GM18526 (cell line): ENCODE measurements around the gene PAPPA2.

ENCODE experiments used
- POLR2A ChIP-seq: IDR thresholded peaks from 3 replicates; pipeline ENCODE4 v1.6.1; 2011; ENCODE audit not compliant: insufficient read length; ENCODE audit errors: extremely low read depth

Gene PAPPA2

GRCh38 chr1:176462674-176463378 is at the start of gene PAPPA2:
TSS of gene PAPPA2 (plus strand) at chr1:176463175. CDS start at chr1:176556323, 93,148 bp downstream.
- no peak for TF ChIP-seq POLR2A

GRCh38 chr1:176416777-176417176 is 46.2 kb upstream of the PAPPA2 start:
- no peak for TF ChIP-seq POLR2A

GRCh38 chr1:176434234-176434633 is 28.7 kb upstream of the PAPPA2 start:
- no peak for TF ChIP-seq POLR2A

- TF ChIP-seq POLR2A, result no peak
These were observed 26.7 kb upstream of the PAPPA2 start for GRCh38 chr1:176436251-176436650.

GRCh38 chr1:176440176-176440575 is 22.8 kb upstream of the PAPPA2 start:
- TF ChIP-seq POLR2A, result no peak

- no peak for TF ChIP-seq POLR2A
These were observed 18.7 kb upstream of the PAPPA2 start for GRCh38 chr1:176444286-176444685.

- TF ChIP-seq POLR2A, result no peak
These were observed 17.6 kb upstream of the PAPPA2 start for GRCh38 chr1:176445402-176445801.

GRCh38 chr1:176448340-176448739 is 14.6 kb upstream of the PAPPA2 start:
- no peak for TF ChIP-seq POLR2A

GRCh38 chr1:176450526-176450925 is 12.4 kb upstream of the PAPPA2 start:
- TF ChIP-seq POLR2A, result no peak

GRCh38 chr1:176456795-176457194 is 6.2 kb upstream of the PAPPA2 start:
- TF ChIP-seq POLR2A, result no peak

GRCh38 chr1:176460544-176461336 is 2.2 kb upstream of the PAPPA2 start:
- no peak for TF ChIP-seq POLR2A

- TF ChIP-seq POLR2A, result no peak
These were observed 1.4 kb upstream of the PAPPA2 start for GRCh38 chr1:176461576-176461975.

GRCh38 chr1:176466514-176466913 is 3.5 kb downstream of the PAPPA2 start:
- no peak for TF ChIP-seq POLR2A

- no peak for TF ChIP-seq POLR2A
These were observed 6.6 kb downstream of the PAPPA2 start for GRCh38 chr1:176469450-176470010.

- TF ChIP-seq POLR2A, result no peak
These were observed 8.6 kb downstream of the PAPPA2 start for GRCh38 chr1:176471338-176472121.
